Osteocyte (in vitro differentiated cells): ENCODE data around the gene PRMT1. TPM values are rescaled to one million over a fixed set of nuclear protein-coding genes. Genes with fewer than 3 reads are reported as not detected.
"Not testable (repeated sequence)": the region's sequence is repeated elsewhere in the genome, so short reads cannot be mapped to it uniquely, and the experiment has no call there.

Experiments
- DNase-seq: peaks from one replicate; pipeline ENCODE4 v3.0.0; 2021; ENCODE audit warnings: mixed read lengths; ENCODE audit not compliant: unreplicated experiment; ENCODE audit errors: extremely low spot score
- H3K27ac Mint-ChIP-seq: one replicate; pipeline ENCODE4 v1.8.0; 2021; ENCODE audit warnings: mild to moderate bottlenecking, mixed read lengths; ENCODE audit not compliant: unreplicated experiment
- H3K27me3 Mint-ChIP-seq: one replicate; pipeline ENCODE4 v1.8.0; 2021; ENCODE audit warnings: mixed read lengths; ENCODE audit not compliant: unreplicated experiment
- H3K36me3 Mint-ChIP-seq: one replicate; pipeline ENCODE4 v1.8.0; 2021; ENCODE audit warnings: mixed read lengths; ENCODE audit not compliant: unreplicated experiment
- H3K4me1 Mint-ChIP-seq: one replicate; pipeline ENCODE4 v1.8.0; 2021; ENCODE audit warnings: mixed read lengths; ENCODE audit not compliant: unreplicated experiment
- H3K4me3 Mint-ChIP-seq: one replicate; pipeline ENCODE4 v1.8.0; 2021; ENCODE audit warnings: mild to moderate bottlenecking, moderate library complexity, mixed read lengths; ENCODE audit not compliant: unreplicated experiment
- H3K9me3 Mint-ChIP-seq: one replicate; pipeline ENCODE4 v1.8.0; 2021; ENCODE audit warnings: mixed read lengths; ENCODE audit not compliant: unreplicated experiment
- CTCF ChIP-seq: fragments of 200-600 bp; sonication (generic); IDR thresholded peaks from 2 replicates; pipeline ENCODE4 v1.5.0; 2021; ENCODE audit warnings: antibody characterized with exemption, mild to moderate bottlenecking, moderate library complexity
- microRNA-seq: library from miRNA; unstranded; fragments of <30 nt; microRNA quantifications from one replicate; pipeline ENCODE4 v1.1.0, GENCODE V29; 2020; ENCODE audit not compliant: unreplicated experiment
- total RNA-seq: library from RNA; stranded (reverse); gene quantifications from 2 replicates; pipeline ENCODE4 v1.2.1, GENCODE V29; 2021

PRMT1 gene
- total RNA-seq, 1 donor from 2014 or later: 126 TPM

- peak overlapping the region; percentile 93 for H3K27ac Mint-ChIP-seq
These were observed 41.9 kb downstream of the PRMT1 start for GRCh38 chr19:49718991-49719390.

GRCh38 chr19:49719420-49719819 lies 42.3 kb downstream of the PRMT1 start:
- peak overlapping the region; percentile 93 for H3K27ac Mint-ChIP-seq

More at GRCh38 chr19:49718991-49719390, 41.9 kb downstream of the PRMT1 start:
- DNase-seq: no peak
- Mint-ChIP-seq H3K36me3 (no peaks in the 10 kb centered on the region), H3K4me3 (no peak overlapping the region), H3K9me3 (no peaks in the 10 kb centered on the region), H3K4me1 (peaks cover 22% of the 10 kb centered on the region), H3K27me3 (no peaks in the 10 kb centered on the region)
- no peak for TF ChIP-seq CTCF

GRCh38 chr19:49727217-49728030 lies 50.4 kb downstream of the PRMT1 start:
- no peaks in the 10 kb centered on the region for H3K9me3 Mint-ChIP-seq
- H3K36me3 Mint-ChIP-seq: no peaks in the 10 kb centered on the region
- no peak for TF ChIP-seq CTCF
- no peak overlapping the region for H3K27ac Mint-ChIP-seq
- peaks cover 7% of the 10 kb centered on the region for H3K4me1 Mint-ChIP-seq
- H3K4me3 Mint-ChIP-seq: no peak overlapping the region
- DNase-seq: no peak
- no peaks in the 10 kb centered on the region for H3K27me3 Mint-ChIP-seq

More at GRCh38 chr19:49719420-49719819, 42.3 kb downstream of the PRMT1 start:
- not testable (repeated sequence) for H3K4me3 Mint-ChIP-seq, H3K36me3 Mint-ChIP-seq, H3K9me3 Mint-ChIP-seq, H3K27me3 Mint-ChIP-seq, DNase-seq
- peaks cover 25% of the 10 kb centered on the region for H3K4me1 Mint-ChIP-seq

- Mint-ChIP-seq H3K4me3 (no peak overlapping the region), H3K27ac (no peak overlapping the region), H3K9me3 (no peaks in the 10 kb centered on the region), H3K36me3 (no peaks in the 10 kb centered on the region), H3K27me3 (no peaks in the 10 kb centered on the region), H3K4me1 (no peaks in the 10 kb centered on the region)
- no peak for TF ChIP-seq CTCF
- no peak for DNase-seq
These were observed 53.1 kb downstream of the PRMT1 start for GRCh38 chr19:49730166-49730565.

Small RNAs within 50 kb of the gene (microRNA-seq; reads per million reads assigned to microRNA genes)
- gene MIR5088: not detected

Other genes with a start within 250 kb of the PRMT1 start
- 0.34 and 0.54 TPM in 2 replicates for gene SLC17A7, start 235.7 kb upstream of the PRMT1 start, total RNA-seq
- gene PIH1D1, start 225.5 kb upstream of the PRMT1 start, total RNA-seq: 80.2 and 84.5 TPM in 2 replicates
- 31.8 and 34.0 TPM in 2 replicates for gene ALDH16A1, start 224.0 kb upstream of the PRMT1 start, total RNA-seq
- 10.8 and 11.3 TPM in 2 replicates for gene FLT3LG, start 203.1 kb upstream of the PRMT1 start, total RNA-seq
- 2,592 and 2,617 TPM in 2 replicates for gene RPL13A, start 189.7 kb upstream of the PRMT1 start, total RNA-seq
- gene RPS11, start 180.8 kb upstream of the PRMT1 start, total RNA-seq: 1,892 and 1,912 TPM in 2 replicates
- 253 and 278 TPM in 2 replicates for gene FCGRT, start 164.6 kb upstream of the PRMT1 start, total RNA-seq
- gene RCN3, start 149.3 kb upstream of the PRMT1 start, total RNA-seq: 81.3 and 85.0 TPM in 2 replicates
- gene NOSIP, start 96.7 kb upstream of the PRMT1 start, total RNA-seq: 58.7 and 66.2 TPM in 2 replicates
- 0.32 and 0.52 TPM in 2 replicates for gene PRRG2, start 96.0 kb upstream of the PRMT1 start, total RNA-seq
- 31.6 and 32.9 TPM in 2 replicates for gene PRR12, start 86.1 kb upstream of the PRMT1 start, total RNA-seq
- gene RRAS, start 37.1 kb upstream of the PRMT1 start, total RNA-seq: 67.4 and 67.7 TPM in 2 replicates
- 74.9 and 81.9 TPM in 2 replicates for gene SCAF1, start 35.1 kb upstream of the PRMT1 start, total RNA-seq
- gene IRF3, start 11.4 kb upstream of the PRMT1 start, total RNA-seq: 80.9 and 88.9 TPM in 2 replicates
- gene BCL2L12, start 11.3 kb upstream of the PRMT1 start, total RNA-seq: 23.6 and 29.3 TPM in 2 replicates
- 0.73 and 1.5 TPM in 2 replicates for gene ADM5, start 12.3 kb downstream of the PRMT1 start, total RNA-seq
- 44.2 and 48.8 TPM in 2 replicates for gene CPT1C, start 13.8 kb downstream of the PRMT1 start, total RNA-seq
- gene TSKS, start 86.0 kb downstream of the PRMT1 start, total RNA-seq: not detected in 2 replicates
- 130 and 133 TPM in 2 replicates for gene AP2A1, start 89.7 kb downstream of the PRMT1 start, total RNA-seq
- 19.9 and 24.4 TPM in 2 replicates for gene FUZ, start 136.0 kb downstream of the PRMT1 start, total RNA-seq
- 56.1 and 58.1 TPM in 2 replicates for gene MED25, start 141.0 kb downstream of the PRMT1 start, total RNA-seq
- 266 and 295 TPM in 2 replicates for gene PTOV1, start 173.9 kb downstream of the PRMT1 start, total RNA-seq
- 68.3 and 76.4 TPM in 2 replicates for gene PNKP, start 190.3 kb downstream of the PRMT1 start, total RNA-seq
- gene AKT1S1, start 200.1 kb downstream of the PRMT1 start, total RNA-seq: 59.7 and 61.2 TPM in 2 replicates
- 69.2 and 71.9 TPM in 2 replicates for gene TBC1D17, start 200.4 kb downstream of the PRMT1 start, total RNA-seq
- gene IL4I1, start 219.6 kb downstream of the PRMT1 start, total RNA-seq: 0.55 TPM in 1 of 2 replicates, not detected in the other